GM19238 (cell line): Measurements from ENCODE around the gene SLC9C1.

Experiments used
- DNase-seq: peaks from one replicate; pipeline ENCODE4 v3.0.0; 2011; ENCODE audit warnings: low spot score; ENCODE audit not compliant: insufficient read length

Gene SLC9C1

GRCh38 chr3:112307557-112307956 lies 13.5 kb upstream of the SLC9C1 start:
- DNase-seq = no peak

- no peak for DNase-seq
Measured at GRCh38 chr3:112306825-112307224, 12.8 kb upstream of the SLC9C1 start.

- no peak for DNase-seq
Measured at GRCh38 chr3:112304611-112305010, 10.6 kb upstream of the SLC9C1 start.

- DNase-seq = no peak
Measured at GRCh38 chr3:112303764-112304325, 9.8 kb upstream of the SLC9C1 start.

GRCh38 chr3:112302881-112303763 lies 9.1 kb upstream of the SLC9C1 start:
- DNase-seq = no peak

GRCh38 chr3:112302150-112302830 lies 8.3 kb upstream of the SLC9C1 start:
- DNase-seq = no peak

- DNase-seq = no peak
Measured at GRCh38 chr3:112298781-112299180, 4.8 kb upstream of the SLC9C1 start.

- no peak for DNase-seq
Measured at GRCh38 chr3:112297714-112298113, 3.7 kb upstream of the SLC9C1 start.

GRCh38 chr3:112289011-112289410 lies 5.0 kb downstream of the SLC9C1 start:
- no peak for DNase-seq

- no peak for DNase-seq
Measured at GRCh38 chr3:112280266-112280665, 13.8 kb downstream of the SLC9C1 start.

- DNase-seq = no peak
Measured at GRCh38 chr3:112273536-112273935, 20.5 kb downstream of the SLC9C1 start.

- DNase-seq = no peak
Measured at GRCh38 chr3:112261742-112262141, 32.3 kb downstream of the SLC9C1 start.

- DNase-seq = no peak
Measured at GRCh38 chr3:112260563-112260962, 33.5 kb downstream of the SLC9C1 start.

- DNase-seq = no peak
Measured at GRCh38 chr3:112253301-112253971, 40.6 kb downstream of the SLC9C1 start.

- DNase-seq = no peak
Measured at GRCh38 chr3:112247900-112248299, 46.1 kb downstream of the SLC9C1 start.

- no peak for DNase-seq
Measured at GRCh38 chr3:112247350-112247749, 46.7 kb downstream of the SLC9C1 start.

GRCh38 chr3:112233083-112233482 lies 60.9 kb downstream of the SLC9C1 start:
- no peak for DNase-seq

GRCh38 chr3:112231727-112232126 lies 62.3 kb downstream of the SLC9C1 start:
- DNase-seq = no peak

GRCh38 chr3:112230033-112230432 lies 64.0 kb downstream of the SLC9C1 start:
- DNase-seq = no peak

- no peak for DNase-seq
Measured at GRCh38 chr3:112228786-112229185, 65.2 kb downstream of the SLC9C1 start.

GRCh38 chr3:112200317-112200666 lies 93.7 kb downstream of the SLC9C1 start:
- DNase-seq = no peak
